K562 (cell line): ENCODE measurements around the gene KDM5A. TPM values are rescaled to one million over a fixed set of nuclear protein-coding genes. Genes with fewer than 3 reads are reported as not detected.

ENCODE experiments used
- ATAC-seq: fragments of 200-7000 bp; cut with Tn5 transposase; 3 replicates; pipeline ENCODE4 v1.9.1; 2020; ENCODE audit warnings: moderate library complexity
- BruUV-seq: library from RNA; stranded (reverse); fragments of 400-500 nt; replicated peaks from 2 replicates; lab custom pipeline; 2021; lab: Mats Ljungman, UMichigan
- CTCF ChIA-PET: fragments of 300-600 bp; formaldehyde crosslinking; extraction: SDS; loops from one replicate; lab custom pipeline; 2021; ENCODE audit warnings: low intra/inter-chr PET ratio; lab: Yijun Ruan, JAX
- POLR2A ChIA-PET: fragments of 300-600, 350-650 bp; sonication (Branson Sonifier 250); formaldehyde crosslinking; extraction: SDS; loops from one replicate; lab custom pipeline; 2021; ENCODE audit warnings: antibody characterized with exemption, inconsistent platforms; lab: Yijun Ruan, JAX
- DNase-seq, 4 experiments: peaks; one replicate each; pipeline versions ENCODE4 v3.0.0 to v3.0.0-alpha.2; 2011 to 2018; ENCODE audit warnings: low spot score in 3 of 4, mixed read lengths in 3 of 4; ENCODE audit errors: extremely low read depth in 1 of 4
- FAIRE-seq: peaks from 2 replicates; lab custom pipeline; 2011; peaks lifted over from hg19 to GRCh38; lab: Jason Lieb, UNC
- H2AFZ ChIP-seq: 2 replicates; pipeline ENCODE4 v1.6.0; 2011; ENCODE audit warnings: low read depth, low read length, control low read depth, inconsistent platforms
- H3K27ac ChIP-seq: fragments of 200-600 bp; 3 replicates; pipeline ENCODE4 v1.8.0; 2011; ENCODE audit warnings: low read depth, mild to moderate bottlenecking, control low read depth, inconsistent platforms, low read length, moderate library complexity, mixed read lengths; ENCODE audit errors: extremely low read depth
- H3K27me3 ChIP-seq, 2 experiments: fragments of 300-600 bp in 1 of 2; 2 replicates in 1 of 2; 3 replicates in 1 of 2; pipeline versions ENCODE4 v1.6.0 to v1.8.0; 2011; ENCODE audit warnings: inconsistent platforms in 2 of 2, low read length in 2 of 2, mild to moderate bottlenecking in 1 of 2, mixed read lengths in 1 of 2, moderate library complexity in 1 of 2; ENCODE audit not compliant: control insufficient read depth in 2 of 2, insufficient read depth in 2 of 2
- H3K36me3 ChIP-seq: fragments of 300-600 bp; 3 replicates; pipeline ENCODE4 v1.8.0; 2011; ENCODE audit warnings: mild to moderate bottlenecking, low read length, inconsistent platforms; ENCODE audit not compliant: control insufficient read depth, insufficient read depth
- H3K4me1 ChIP-seq, 2 experiments: fragments of 200-600 bp in 1 of 2; replicated peaks in 1 of 2; 2 replicates in 1 of 2; 3 replicates in 1 of 2; pipeline versions ENCODE4 v1.5.1 to v1.8.0; 2011; ENCODE audit warnings: inconsistent platforms in 2 of 2, low read length in 2 of 2, mild to moderate bottlenecking in 1 of 2, mixed read lengths in 1 of 2, moderate library complexity in 1 of 2; ENCODE audit not compliant: control insufficient read depth in 2 of 2, insufficient read depth in 2 of 2
- H3K4me2 ChIP-seq: 2 replicates; pipeline ENCODE4 v1.6.1; 2011; ENCODE audit warnings: low read length, control low read depth, inconsistent platforms, mixed read lengths; ENCODE audit not compliant: insufficient read depth
- H3K4me3 ChIP-seq: fragments of 200-600 bp; sonication (generic), shearing (Covaris generic); 2 replicates; pipeline ENCODE4 v1.5.1; 2016; ENCODE audit warnings: control low read depth, inconsistent platforms
- H3K79me2 ChIP-seq: fragments of 200-600 bp; 3 replicates; pipeline ENCODE4 v1.8.0; 2011; ENCODE audit warnings: low read length, inconsistent platforms; ENCODE audit not compliant: control insufficient read depth, insufficient read depth
- H3K9ac ChIP-seq, 2 experiments: 2 replicates each; pipeline versions ENCODE4 v1.6.0 to v1.6.1; 2011; ENCODE audit warnings: low read depth in 2 of 2, low read length in 2 of 2, control low read depth in 1 of 2, inconsistent platforms in 1 of 2, mild to moderate bottlenecking in 1 of 2, mixed read lengths in 1 of 2; ENCODE audit not compliant: insufficient read depth in 1 of 2
- H3K9me1 ChIP-seq: one replicate; pipeline ENCODE4 v1.6.0; 2011; ENCODE audit warnings: inconsistent platforms, mild to moderate bottlenecking, low read length, moderate library complexity; ENCODE audit not compliant: control insufficient read depth, insufficient read depth
- H3K9me3 ChIP-seq: replicated peaks from 2 replicates; pipeline ENCODE4 v1.5.1; 2011; ENCODE audit warnings: low read depth, low read length, inconsistent platforms; ENCODE audit not compliant: control insufficient read depth, insufficient read depth
- H4K20me1 ChIP-seq: replicated peaks from 2 replicates; pipeline ENCODE4 v1.6.1; 2011; ENCODE audit warnings: low read length, inconsistent platforms, mixed read lengths; ENCODE audit not compliant: control insufficient read depth, insufficient read depth
- BRF2 ChIP-seq: IDR thresholded peaks from 3 replicates; pipeline ENCODE4 v1.6.1; 2011; ENCODE audit warnings: borderline replicate concordance, mild to moderate bottlenecking; ENCODE audit not compliant: insufficient read length, insufficient read depth
- CREM ChIP-seq: IDR thresholded peaks from 2 replicates; pipeline ENCODE4 v1.6.1; 2014; ENCODE audit warnings: antibody characterized with exemption, low read depth
- HIVEP1 ChIP-seq: fragments of 250-450 bp; sonication (Bioruptor Pico); IDR thresholded peaks from 2 replicates; pipeline ENCODE4 v1.4.0; 2020; ENCODE audit warnings: mild to moderate bottlenecking
- MBD1 ChIP-seq: fragments of 250-450 bp; sonication (Bioruptor Pico); IDR thresholded peaks from 2 replicates; pipeline ENCODE4 v1.8.0; 2022; ENCODE audit warnings: inconsistent platforms
- RREB1 ChIP-seq: fragments of 250-450 bp; sonication (Bioruptor Pico); IDR thresholded peaks from 2 replicates; pipeline ENCODE4 v1.4.0; 2020
- STAT5A ChIP-seq: IDR thresholded peaks from 2 replicates; pipeline ENCODE4 v1.6.1; 2012; ENCODE audit warnings: low read length, inconsistent platforms, borderline replicate concordance
- TAF1 ChIP-seq: IDR thresholded peaks from 2 replicates; pipeline ENCODE4 v1.6.1; 2011; ENCODE audit warnings: mild to moderate bottlenecking, low read length, moderate library complexity; ENCODE audit not compliant: insufficient read depth, control insufficient read depth, severe bottlenecking; ENCODE audit errors: extremely low read depth
- ZBTB17 ChIP-seq: fragments of 450-650 bp; formaldehyde crosslinking; IDR thresholded peaks from 2 replicates; pipeline ENCODE4 v1.4.0; 2020; ENCODE audit warnings: mild to moderate bottlenecking
- ZBTB33 ChIP-seq: sonication (generic); formaldehyde crosslinking; IDR thresholded peaks from 2 replicates; pipeline ENCODE4 v1.8.1; 2023; ENCODE audit warnings: mild to moderate bottlenecking, missing genetic modification reagents
- ZNF316 ChIP-seq: fragments of 450-650 bp; IDR thresholded peaks from 2 replicates; pipeline ENCODE4 v1.6.1; 2016
- ZNF584 ChIP-seq: fragments of 200-800 bp; sonication (Bioruptor generic); IDR thresholded peaks from 2 replicates; pipeline ENCODE4 v1.6.1; 2016; ENCODE audit warnings: low read depth, mild to moderate bottlenecking, missing genetic modification characterization, missing compliant biosample characterization
- ZZZ3 ChIP-seq: fragments of 450-650 bp; IDR thresholded peaks from 2 replicates; pipeline ENCODE4 v1.6.1; 2016; ENCODE audit warnings: antibody characterized with exemption, mild to moderate bottlenecking, moderate library complexity
- WGBS: fragments of 100-300 bp; shearing (Covaris generic); methylation state at CpG from one replicate; pipeline ENCODE4 v1.1.6; 2016; ENCODE audit warnings: low coverage, mixed read lengths; ENCODE audit not compliant: insufficient coverage; ENCODE audit errors: missing lambda C conversion rate; 5-methylcytosine and 5-hydroxymethylcytosine counted together
- in situ Hi-C: fragments of 300-500 bp; cut with MboI; formaldehyde crosslinking; loops from 4 replicates; pipeline ENCODE4 v1.15.0; 2018; ENCODE audit warnings: inconsistent platforms, mixed read lengths
- intact Hi-C: fragments of 100-400 bp; cut with micrococcal nuclease; formaldehyde crosslinking; loops from 2 replicates; pipeline ENCODE4 v1.14.2; 2022
- polyA plus RNA-seq, 8 experiments: library from polyadenylated mRNA; depleted of rRNA in 4 of 8; stranded (reverse) in 5 of 8; unstranded in 3 of 8; fragments of >200 nt; fragmentation: Nextera tagmentation in 2 of 8; fragmentation: Illumina TruSeq in 1 of 8; extraction: Ambion mirVana in 2 of 8; extraction: Trizol in 1 of 8; gene quantifications; 2 replicates each; pipeline versions ENCODE4 v1.2.1 to v1.2.3, GENCODE V29; 2011 to 2014; ENCODE audit warnings: inconsistent platforms in 1 of 8, missing spikeins in 1 of 8
- total RNA-seq, 7 experiments: library from RNA; depleted of rRNA in 6 of 7; stranded (reverse); fragments of >200 nt in 6 of 7; fragmentation: Illumina TruSeq in 2 of 7; extraction: Trizol in 2 of 7; gene quantifications; 2 replicates each; pipeline versions ENCODE4 v1.2.1 to v1.2.3, GENCODE V29; 2011 to 2021; ENCODE audit warnings: low replicate concordance in 1 of 7

The KDM5A gene
- total and polyA plus RNA-seq, 9 of the 15 experiments (the other 6 are each of a cell fraction or from before 2014, with no cell fraction given), result 5.5 to 35.1 (median 13.1) TPM

GRCh38 chr12:241266-241665, 147.9 kb downstream of the KDM5A start:
- Histone ChIP-seq H3K4me1 (no peaks in the 10 kb centered on the region), H3K27me3 (peaks cover 8 to 28% of the 10 kb centered on the region in 2 experiments; a peak in 4 of 5 replicates), H3K79me2 (no peaks in the 10 kb centered on the region), H3K4me2 (no peak overlapping the region), H3K9ac (no peak overlapping the region), H3K9me1 (no peaks in the 10 kb centered on the region), H4K20me1 (no peaks in the 10 kb centered on the region), H3K27ac (no peak overlapping the region), H2AFZ (no peak overlapping the region), H3K4me3 (no peak overlapping the region), H3K9me3 (0 out of 2 replicates have a peak, but pooled peaks cover 1% of the 10 kb centered on the region), H3K36me3 (no peaks in the 10 kb centered on the region)
- intact Hi-C loops, result no loop called here
- BruUV-seq, result no TSS peak
- CTCF ChIA-PET, result no interaction called here
- ATAC-seq, result no peak
- 15% methylated on average over 9 of the region's 9 CpGs for WGBS
- TF ChIP-seq STAT5A (no peak), ZBTB33 (CRISPR knock-in tag) (no peak), ZNF584 (no peak), CREM (no peak), ZNF316 (no peak), ZZZ3 (no peak), RREB1 (CRISPR knock-in tag) (no peak), ZBTB17 (no peak), TAF1 (no peak), BRF2 (no peak), HIVEP1 (CRISPR knock-in tag) (no peak), MBD1 (no peak)
- no peak for FAIRE-seq
- no peak for DNase-seq
- in situ Hi-C loops, result no loop called here
- POLR2A ChIA-PET, result no interaction called here
